HUES48 (cell line): ENCODE measurements around the gene ADAMTS14.

Source experiments
- H3K27ac ChIP-seq: one replicate; pipeline ENCODE4 v1.7.0; 2013; ENCODE audit warnings: low read depth, low read length, inconsistent platforms
- H3K27me3 ChIP-seq: 2 replicates; pipeline ENCODE4 v1.6.1; 2013; ENCODE audit warnings: mild to moderate bottlenecking, low read length; ENCODE audit not compliant: control insufficient read depth, insufficient read depth
- H3K36me3 ChIP-seq: 2 replicates; pipeline ENCODE4 v1.6.1; 2013; ENCODE audit warnings: low read length; ENCODE audit not compliant: control insufficient read depth, insufficient read depth
- H3K4me1 ChIP-seq: 2 replicates; pipeline ENCODE4 v1.6.1; 2013; ENCODE audit warnings: mild to moderate bottlenecking, low read length; ENCODE audit not compliant: control insufficient read depth, insufficient read depth
- H3K4me3 ChIP-seq: 2 replicates; pipeline ENCODE4 v1.5.1; 2013; ENCODE audit warnings: mild to moderate bottlenecking, low read depth, low read length
- H3K9ac ChIP-seq: 2 replicates; pipeline ENCODE4 v1.6.1; 2013; ENCODE audit warnings: mild to moderate bottlenecking, low read depth, low read length, moderate library complexity
- H3K9me3 ChIP-seq: 2 replicates; pipeline ENCODE4 v1.6.1; 2013; ENCODE audit warnings: low read length; ENCODE audit not compliant: control insufficient read depth, insufficient read depth

ADAMTS14 gene

DNA sequence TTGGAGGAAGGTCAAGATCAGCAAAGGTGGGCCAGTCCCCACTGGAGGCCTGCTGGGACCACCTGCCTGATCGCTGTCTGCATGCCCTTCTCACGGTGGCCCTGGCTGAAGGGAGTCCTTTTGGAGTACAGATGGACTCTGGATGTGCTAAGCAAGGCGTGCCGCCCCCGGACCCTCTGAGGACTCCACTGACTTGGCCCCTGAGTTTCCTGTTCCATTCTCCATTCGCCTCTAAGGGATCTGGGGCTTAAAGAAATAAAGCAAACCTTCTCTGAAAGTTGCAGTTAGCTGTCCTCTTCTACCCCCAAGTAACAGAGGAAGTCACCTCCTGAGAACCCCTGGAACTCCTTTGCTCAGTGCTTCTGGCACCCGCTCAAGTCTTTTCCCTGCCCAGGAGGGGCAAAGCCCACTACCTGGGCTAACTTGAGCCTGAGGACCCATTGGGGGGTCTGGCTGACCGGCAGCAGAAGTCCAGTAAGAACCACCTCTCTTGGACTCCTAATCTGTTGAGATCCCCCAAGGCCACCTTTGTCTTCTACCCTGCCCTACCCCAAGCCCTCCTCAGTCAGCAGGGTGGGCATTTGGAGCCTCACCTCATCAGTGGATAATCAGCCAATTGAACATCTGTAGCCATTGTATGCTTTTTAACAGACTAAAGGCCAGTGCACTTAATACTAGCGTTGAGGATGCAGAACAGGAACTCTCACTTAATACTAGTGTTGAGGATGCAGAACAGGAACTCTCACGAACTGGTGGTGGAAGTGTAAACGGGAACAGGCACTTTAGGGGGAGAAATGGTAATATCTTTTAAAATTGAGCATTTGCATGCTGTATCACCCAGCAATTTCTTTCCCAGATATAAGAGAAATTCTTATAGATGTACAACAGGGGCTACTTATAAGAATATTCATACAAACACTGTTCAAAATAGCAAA, 110.7 kb downstream of the ADAMTS14 start:
- no peaks in the 10 kb centered on the region for H3K36me3 ChIP-seq
- no peak overlapping the region for H3K9ac ChIP-seq
- no peaks in the 10 kb centered on the region for H3K9me3 ChIP-seq
- no peaks in the 10 kb centered on the region for H3K4me1 ChIP-seq
- no peak overlapping the region for H3K27ac ChIP-seq
- no peak overlapping the region for H3K4me3 ChIP-seq
- H3K27me3 ChIP-seq, result no peaks in the 10 kb centered on the region

DNA sequence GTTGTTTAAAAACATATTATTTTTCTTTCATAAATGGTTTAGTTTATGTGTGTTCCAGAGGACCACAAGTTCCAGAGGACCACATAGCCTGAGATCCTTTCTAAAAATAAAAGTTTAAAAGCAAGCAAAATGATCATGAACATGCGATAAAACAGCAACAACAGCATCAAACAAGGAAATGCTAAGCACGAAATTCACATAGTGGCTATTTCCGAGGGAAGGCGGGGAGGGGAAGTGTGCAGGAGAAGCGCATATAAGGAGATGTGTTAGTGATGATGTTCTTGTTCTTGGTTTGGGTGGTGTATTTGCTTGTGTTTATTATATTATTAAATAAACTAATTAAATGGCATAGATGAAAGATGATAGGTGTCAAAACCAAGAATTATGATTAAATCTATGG, 111.7 kb downstream of the ADAMTS14 start:
- Histone ChIP-seq H3K9me3 (no peaks in the 10 kb centered on the region), H3K27me3 (no peaks in the 10 kb centered on the region), H3K4me3 (no peak overlapping the region), H3K27ac (no peak overlapping the region), H3K4me1 (no peaks in the 10 kb centered on the region), H3K9ac (no peak overlapping the region), H3K36me3 (no peaks in the 10 kb centered on the region)

DNA sequence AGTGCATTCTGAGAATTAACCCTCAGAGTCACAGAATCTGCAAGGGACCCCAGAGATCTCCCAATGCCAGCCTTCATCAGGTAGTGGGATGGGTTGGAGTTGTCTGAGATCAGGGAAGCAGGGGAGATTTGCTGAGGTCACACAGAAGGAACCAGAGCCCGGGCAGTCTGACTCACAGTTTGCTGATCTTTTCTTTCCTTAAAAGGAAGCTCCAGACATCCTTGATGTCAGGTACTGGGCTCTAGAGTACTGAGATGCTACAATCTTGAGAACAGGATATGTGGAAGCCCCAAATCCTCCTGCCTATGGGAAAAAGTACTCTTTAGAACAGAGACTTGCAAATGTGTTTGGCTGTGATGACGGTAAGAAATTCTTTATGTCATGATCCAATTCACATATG, 112.2 kb downstream of the ADAMTS14 start:
- no peak overlapping the region for H3K27ac ChIP-seq

DNA sequence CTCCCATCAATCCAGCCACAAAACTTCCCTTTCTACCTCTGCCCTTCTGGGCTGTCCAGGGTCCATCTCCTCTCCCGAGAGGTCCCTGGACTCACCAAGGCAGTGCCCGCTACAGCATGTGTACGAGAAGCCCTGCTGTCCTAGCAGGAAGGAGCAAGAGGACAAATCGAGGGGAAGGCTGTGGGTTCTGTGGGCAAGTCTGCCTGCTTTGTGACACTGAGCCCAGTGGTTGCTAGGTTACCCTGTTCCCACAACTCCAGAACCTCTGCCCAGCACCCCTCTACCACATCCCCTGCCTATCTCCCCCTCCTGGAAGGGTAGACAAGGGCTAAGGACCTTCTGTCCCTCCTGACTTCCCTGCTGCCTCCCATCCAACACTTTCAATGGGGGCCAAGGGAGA, 112.9 kb downstream of the ADAMTS14 start, which contains the start of gene TBATA:
TSS of gene TBATA (minus strand) at position 188 of the 400 bp plus-strand sequence. CDS start 1,998 bp downstream, outside the sequence.
- Histone ChIP-seq H3K27me3 (no peaks in the 10 kb centered on the region), H3K4me1 (no peaks in the 10 kb centered on the region), H3K36me3 (no peaks in the 10 kb centered on the region), H3K9me3 (no peaks in the 10 kb centered on the region), H3K27ac (no peak within 1 kb of the TSS), H3K4me3 (no peak within 1 kb of the TSS), H3K9ac (no peak within 1 kb of the TSS)

More for the DNA sequence above, 112.2 kb downstream of the ADAMTS14 start:
- Histone ChIP-seq H3K9ac (no peak overlapping the region), H3K27me3 (no peaks in the 10 kb centered on the region), H3K4me1 (no peaks in the 10 kb centered on the region), H3K4me3 (no peak overlapping the region), H3K36me3 (no peaks in the 10 kb centered on the region), H3K9me3 (no peaks in the 10 kb centered on the region)

DNA sequence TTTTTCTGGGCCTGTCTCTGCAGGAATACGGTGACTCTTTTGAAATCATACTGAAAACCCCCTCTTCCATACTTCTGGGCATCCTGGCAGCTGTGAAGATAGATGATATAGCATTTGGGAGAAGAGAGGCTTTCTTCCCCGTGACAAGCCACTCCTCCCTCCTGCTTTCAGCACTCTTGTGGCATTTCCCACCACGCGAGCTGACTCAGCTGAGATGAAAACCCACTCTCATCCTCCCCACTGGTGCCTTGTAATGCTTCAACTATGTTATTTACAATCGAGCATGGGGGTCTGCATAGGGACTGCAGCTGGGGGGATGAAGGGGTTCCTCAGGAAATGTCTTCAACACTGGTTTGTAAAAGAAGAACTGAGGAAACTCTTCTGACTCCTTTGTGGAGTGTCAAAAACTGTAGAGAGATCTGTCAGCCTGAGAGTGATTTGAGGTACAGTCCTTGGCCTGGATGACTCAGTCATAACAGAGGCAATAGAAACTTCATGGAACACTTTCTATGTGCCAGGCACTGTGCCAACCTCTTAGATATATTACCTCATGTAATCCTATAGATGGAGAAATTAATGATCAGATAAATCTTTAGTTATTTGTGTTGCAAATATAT, 114.6 kb downstream of the ADAMTS14 start:
- no peak overlapping the region for H3K27ac ChIP-seq

DNA sequence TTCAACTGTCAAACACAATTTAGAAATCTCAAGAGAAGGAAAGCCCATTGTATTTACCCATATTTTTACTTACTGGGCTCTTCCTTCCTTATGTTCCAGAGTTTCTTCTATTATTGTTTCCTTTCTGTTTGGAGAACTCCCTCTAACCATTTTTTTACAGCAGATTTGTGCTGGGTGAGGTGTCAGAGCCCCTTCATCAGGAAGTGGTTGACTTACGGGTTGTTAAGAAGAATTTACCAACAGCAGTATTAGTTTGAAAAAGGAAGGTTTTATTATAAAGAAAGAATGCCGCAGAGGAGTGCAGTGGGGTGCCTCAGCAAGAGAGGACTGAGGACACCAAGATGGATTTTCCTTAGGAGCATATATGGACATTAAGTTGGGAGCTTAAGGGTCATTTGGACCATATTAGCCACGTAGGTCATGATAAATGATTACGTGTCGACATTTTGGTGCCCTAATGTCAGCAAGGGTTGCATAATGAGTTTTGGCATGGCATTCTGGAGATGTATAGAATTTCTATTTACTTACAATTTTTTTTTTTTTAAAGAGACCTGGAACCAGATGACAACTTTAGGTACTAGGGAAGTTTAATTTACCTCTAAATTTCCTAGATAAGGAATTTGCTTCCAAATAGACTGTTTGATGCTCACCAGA, 119.2 kb downstream of the ADAMTS14 start:
- H3K36me3 ChIP-seq, result no peaks in the 10 kb centered on the region
- H3K9ac ChIP-seq, result no peak overlapping the region
- H3K4me1 ChIP-seq, result no peaks in the 10 kb centered on the region
- H3K4me3 ChIP-seq, result no peak overlapping the region
- H3K9me3 ChIP-seq, result no peaks in the 10 kb centered on the region
- no peaks in the 10 kb centered on the region for H3K27me3 ChIP-seq
- no peak overlapping the region for H3K27ac ChIP-seq

More for the DNA sequence above, 114.6 kb downstream of the ADAMTS14 start:
- H3K27me3 ChIP-seq, result no peaks in the 10 kb centered on the region
- no peaks in the 10 kb centered on the region for H3K36me3 ChIP-seq
- H3K4me3 ChIP-seq, result no peak overlapping the region
- no peaks in the 10 kb centered on the region for H3K4me1 ChIP-seq
- H3K9ac ChIP-seq, result no peak overlapping the region
- no peaks in the 10 kb centered on the region for H3K9me3 ChIP-seq

DNA sequence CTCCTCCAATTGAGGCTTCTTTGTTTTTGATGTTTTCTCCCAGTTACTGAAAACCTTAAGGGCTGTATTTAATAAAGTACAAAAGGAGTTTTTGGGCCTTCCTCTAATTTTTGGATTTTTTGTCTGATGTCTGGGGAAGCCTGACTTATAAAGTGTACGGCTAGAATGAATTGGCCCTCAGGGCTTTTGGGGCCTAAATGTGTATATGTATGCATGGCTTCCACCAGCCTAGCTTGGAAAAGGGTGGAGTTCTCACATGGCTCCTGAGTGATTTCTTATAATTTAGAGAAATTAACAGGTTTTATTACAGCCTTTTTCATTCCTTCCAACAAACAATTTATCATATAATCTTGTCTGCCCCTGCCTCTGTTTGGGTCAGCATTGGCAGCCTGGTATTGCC, 123.3 kb downstream of the ADAMTS14 start:
- Histone ChIP-seq H3K4me3 (no peak overlapping the region), H3K36me3 (no peaks in the 10 kb centered on the region), H3K9me3 (no peaks in the 10 kb centered on the region), H3K9ac (no peak overlapping the region), H3K4me1 (no peaks in the 10 kb centered on the region), H3K27ac (no peak overlapping the region), H3K27me3 (no peaks in the 10 kb centered on the region)

DNA sequence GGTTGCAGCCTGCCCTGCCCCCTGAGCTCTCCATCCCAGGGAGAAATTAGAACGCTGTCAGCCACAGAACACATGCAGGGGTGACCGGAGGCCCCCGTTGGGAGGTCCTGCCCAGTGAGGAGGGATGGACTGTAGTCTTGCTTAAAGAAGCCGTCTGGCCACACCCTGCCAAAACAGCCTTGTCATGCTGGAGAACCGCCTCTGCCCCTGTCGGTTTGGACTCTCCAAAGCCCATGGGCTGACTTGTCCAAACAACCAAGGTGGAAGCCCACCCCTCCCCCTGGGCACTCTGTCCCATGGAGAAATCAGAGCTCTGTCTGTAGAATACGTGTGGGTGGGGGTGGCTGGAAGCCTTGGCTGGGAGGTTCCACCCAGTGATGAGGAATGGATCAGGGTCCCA, 125.5 kb downstream of the ADAMTS14 start:
- Histone ChIP-seq H3K27me3 (no peaks in the 10 kb centered on the region), H3K4me3 (no peak overlapping the region), H3K9ac (no peak overlapping the region), H3K9me3 (no peaks in the 10 kb centered on the region), H3K36me3 (no peaks in the 10 kb centered on the region), H3K4me1 (no peaks in the 10 kb centered on the region), H3K27ac (no peak overlapping the region)

DNA sequence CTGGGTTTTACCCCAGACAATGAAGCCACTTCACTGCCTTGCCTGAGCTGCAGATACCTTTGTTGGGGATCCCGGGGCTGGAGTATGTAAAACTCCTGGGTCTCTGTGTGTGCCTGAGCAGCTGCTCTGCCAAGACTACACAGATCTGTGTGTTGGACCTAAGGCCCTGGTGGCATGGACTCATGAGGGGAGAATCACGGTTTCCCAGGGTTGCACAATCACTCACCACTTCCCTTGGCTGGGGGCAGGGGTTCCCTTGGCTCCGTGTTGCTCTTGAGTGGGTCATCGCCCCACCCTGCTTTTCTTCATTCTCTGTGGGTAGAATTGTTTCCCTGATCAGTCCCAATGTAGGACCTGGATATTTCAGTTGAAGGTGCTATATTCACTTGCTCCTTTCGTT, 126.8 kb downstream of the ADAMTS14 start:
- Histone ChIP-seq H3K4me1 (no peaks in the 10 kb centered on the region), H3K9me3 (no peaks in the 10 kb centered on the region), H3K9ac (no peak overlapping the region), H3K36me3 (no peaks in the 10 kb centered on the region), H3K4me3 (no peak overlapping the region), H3K27me3 (no peaks in the 10 kb centered on the region), H3K27ac (no peak overlapping the region)

DNA sequence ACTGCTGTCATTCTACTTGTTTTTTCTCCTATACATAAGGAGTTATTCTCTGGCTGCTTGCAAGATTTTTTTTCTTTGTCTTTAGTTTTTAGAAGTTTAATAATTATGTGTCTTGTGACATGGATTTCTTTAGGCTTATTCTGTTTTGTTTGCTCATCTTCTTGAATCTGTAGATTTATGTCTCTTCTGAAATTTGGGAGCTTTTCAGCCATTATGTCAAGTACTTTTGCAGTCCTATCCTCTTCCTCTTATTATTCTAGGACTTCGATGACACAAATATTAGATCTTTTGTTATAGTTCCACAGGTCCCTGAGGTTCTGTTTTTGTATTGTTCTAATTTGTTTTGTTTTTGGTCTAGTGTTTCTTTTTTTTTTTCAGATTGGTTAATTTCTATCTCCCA, 129.5 kb downstream of the ADAMTS14 start:
- Histone ChIP-seq H3K9me3 (no peaks in the 10 kb centered on the region), H3K4me1 (0 out of 2 replicates have a peak, but pooled peaks cover under 1% of the 10 kb centered on the region), H3K27ac (no peak overlapping the region), H3K4me3 (no peak overlapping the region), H3K27me3 (no peaks in the 10 kb centered on the region), H3K36me3 (no peaks in the 10 kb centered on the region), H3K9ac (no peak overlapping the region)
